Measurements from ENCODE around the gene LRFN3.

GRCh38 chr19:35978832-35979365 lies 42.7 kb downstream of the LRFN3 start:
- TF ChIP-seq IRF2 (CRISPR knock-in tag; IDR thresholded peaks at IDR 0.05; ENCODE audit: borderline replicate concordance, low read depth), result no peak
- no peak for TF ChIP-seq CTCF (IDR thresholded peaks at IDR 0.05)
- no peak for TF ChIP-seq NFATC4 (CRISPR knock-in tag; IDR thresholded peaks at IDR 0.05)
- no peak for TF ChIP-seq ETV6 (CRISPR knock-in tag; IDR thresholded peaks at IDR 0.05)
- TF ChIP-seq ZNF232 (CRISPR knock-in tag; IDR thresholded peaks at IDR 0.05), result no peak
- no peak for TF ChIP-seq JUN (CRISPR knock-in tag; IDR thresholded peaks at IDR 0.05)
- no peak for TF ChIP-seq TCF7 (CRISPR knock-in tag; IDR thresholded peaks at IDR 0.05; ENCODE audit: low read depth)
- TF ChIP-seq PRRX2 (CRISPR knock-in tag; IDR thresholded peaks at IDR 0.05), result no peak
- no peak for TF ChIP-seq PRDM15 (CRISPR knock-in tag; IDR thresholded peaks at IDR 0.05)
- no peak for TF ChIP-seq E2F4 (CRISPR knock-in tag; IDR thresholded peaks at IDR 0.05; ENCODE audit: borderline replicate concordance, low read depth)
- TF ChIP-seq SP1 (CRISPR knock-in tag; conservative IDR thresholded peaks at IDR 0.05), result no peak
- no peak for TF ChIP-seq USF1 (CRISPR knock-in tag; IDR thresholded peaks at IDR 0.05)
- no peak for TF ChIP-seq JAZF1 (CRISPR knock-in tag; IDR thresholded peaks at IDR 0.05)

All from WTC11 (cell line).